Neural cell (in vitro differentiated cells): Measurements from ENCODE around the gene NNT. TPM values are rescaled to one million over a fixed set of nuclear protein-coding genes. Genes with fewer than 3 reads are reported as not detected.

Source experiments
- H2AFZ ChIP-seq: fragments of 200-600, 300-800 bp; sonication (generic), shearing (Covaris generic); 2 replicates; pipeline ENCODE4 v1.6.0; 2014; ENCODE audit warnings: low read depth, mild to moderate bottlenecking, antibody characterized with exemption, low read length, moderate library complexity
- H3F3A ChIP-seq: fragments of 200-600 bp; shearing (Covaris generic); 2 replicates; pipeline ENCODE4 v1.6.1; 2016; ENCODE audit warnings: mild to moderate bottlenecking, moderate library complexity, mixed read lengths, antibody characterized with exemption, low read length; ENCODE audit not compliant: insufficient read depth, poor library complexity, severe bottlenecking
- H3K27ac ChIP-seq: fragments of 200-600, 300-800 bp; sonication (generic), shearing (Covaris generic); 2 replicates; pipeline ENCODE4 v1.5.1; 2014; ENCODE audit warnings: mild to moderate bottlenecking, low read length, moderate library complexity
- H3K27me3 ChIP-seq: fragments of 300-800, 200-600 bp; sonication (generic), shearing (Covaris generic); 2 replicates; pipeline ENCODE4 v1.6.0; 2014; ENCODE audit warnings: mild to moderate bottlenecking, low read depth, low read length, moderate library complexity; ENCODE audit not compliant: insufficient read depth
- H3K36me3 ChIP-seq: fragments of 300-800, 200-600 bp; sonication (generic), shearing (Covaris generic); 2 replicates; pipeline ENCODE4 v1.5.1; 2014; ENCODE audit warnings: mild to moderate bottlenecking, antibody characterized with exemption, low read length, moderate library complexity; ENCODE audit not compliant: insufficient read depth
- H3K4me2 ChIP-seq: fragments of 300-800, 200-600 bp; sonication (generic), shearing (Covaris generic); 2 replicates; pipeline ENCODE4 v1.6.0; 2014; ENCODE audit warnings: mild to moderate bottlenecking, low read length
- H3K4me3 ChIP-seq: fragments of 300-800, 200-600 bp; sonication (generic), shearing (Covaris generic); 2 replicates; pipeline ENCODE4 v1.5.1; 2014; ENCODE audit warnings: mild to moderate bottlenecking, low read length, moderate library complexity
- H3K79me2 ChIP-seq: fragments of 200-600 bp; shearing (Covaris generic); replicated peaks from 2 replicates; pipeline ENCODE4 v1.6.0; 2014; ENCODE audit warnings: mild to moderate bottlenecking, low read length, moderate library complexity; ENCODE audit not compliant: insufficient read depth
- H3K9ac ChIP-seq: fragments of 300-800, 200-600 bp; sonication (generic), shearing (Covaris generic); 2 replicates; pipeline ENCODE4 v1.6.1; 2016; ENCODE audit warnings: mild to moderate bottlenecking, low read length, mixed read lengths
- H3K9me2 ChIP-seq: fragments of 200-600 bp; shearing (Covaris generic); 2 replicates; pipeline ENCODE4 v1.6.1; 2016; ENCODE audit warnings: mild to moderate bottlenecking, low read length, mixed read lengths; ENCODE audit not compliant: insufficient read depth
- H3K9me3 ChIP-seq: fragments of 200-600, 300-800 bp; sonication (generic), shearing (Covaris generic); 2 replicates; pipeline ENCODE4 v1.6.1; 2016; ENCODE audit warnings: mild to moderate bottlenecking, mixed run types, low read length, moderate library complexity, mixed read lengths
- H4K20me1 ChIP-seq: fragments of 200-600 bp; shearing (Covaris generic); 2 replicates; pipeline ENCODE4 v1.6.1; 2016; ENCODE audit warnings: mild to moderate bottlenecking, mixed run types; ENCODE audit not compliant: insufficient read depth
- EP300 ChIP-seq: fragments of 450-650 bp; conservative IDR thresholded peaks from 2 replicates; pipeline ENCODE4 v1.6.1; 2014; ENCODE audit warnings: antibody characterized with exemption, mild to moderate bottlenecking, moderate library complexity; ENCODE audit not compliant: poor library complexity, severe bottlenecking
- EZH2 ChIP-seq: fragments of 200-600, 300-800 bp; shearing (Covaris generic), sonication (generic); IDR thresholded peaks from 2 replicates; pipeline ENCODE4 v1.6.1; 2014; ENCODE audit warnings: antibody characterized with exemption, low read length, borderline replicate concordance, mild to moderate bottlenecking; ENCODE audit not compliant: insufficient read depth, poor library complexity, severe bottlenecking
- MXI1 ChIP-seq: fragments of 450-650 bp; conservative IDR thresholded peaks from 2 replicates; pipeline ENCODE4 v1.6.1; 2014; ENCODE audit warnings: antibody characterized with exemption, mild to moderate bottlenecking; ENCODE audit not compliant: poor library complexity, severe bottlenecking
- POLR2AphosphoS5 ChIP-seq: IDR thresholded peaks from 2 replicates; pipeline ENCODE4 v1.6.1; 2012
- RAD21 ChIP-seq: fragments of 450-650 bp; conservative IDR thresholded peaks from 2 replicates; pipeline ENCODE4 v1.6.1; 2014; ENCODE audit warnings: antibody characterized with exemption, mild to moderate bottlenecking, moderate library complexity
- SMC3 ChIP-seq: fragments of 450-650 bp; conservative IDR thresholded peaks from 2 replicates; pipeline ENCODE4 v1.6.1; 2014; ENCODE audit warnings: antibody characterized with exemption, mild to moderate bottlenecking, moderate library complexity; ENCODE audit not compliant: poor library complexity
- TAF1 ChIP-seq: IDR thresholded peaks from 2 replicates; pipeline ENCODE4 v1.6.1; 2012; ENCODE audit warnings: low read depth
- polyA plus RNA-seq: library from polyadenylated mRNA; depleted of rRNA; stranded (reverse); fragments of >200 nt; gene quantifications from 2 replicates; pipeline ENCODE4 v1.2.3, GENCODE V29; 2014
- TF ChIP-seq, protein P1 (sequence below): IDR thresholded peaks from 2 replicates; pipeline ENCODE4 v1.6.1; 2012; ENCODE audit warnings: borderline replicate concordance
- TF ChIP-seq, protein P2 (sequence below): fragments of 450-650 bp; IDR thresholded peaks from 2 replicates; pipeline ENCODE4 v1.5.1; 2014; ENCODE audit warnings: antibody characterized with exemption, mild to moderate bottlenecking, moderate library complexity; ENCODE audit not compliant: poor library complexity, severe bottlenecking

Gene NNT
- polyA plus RNA-seq, 1 donor from 2014 or later: 120 TPM

DNA sequence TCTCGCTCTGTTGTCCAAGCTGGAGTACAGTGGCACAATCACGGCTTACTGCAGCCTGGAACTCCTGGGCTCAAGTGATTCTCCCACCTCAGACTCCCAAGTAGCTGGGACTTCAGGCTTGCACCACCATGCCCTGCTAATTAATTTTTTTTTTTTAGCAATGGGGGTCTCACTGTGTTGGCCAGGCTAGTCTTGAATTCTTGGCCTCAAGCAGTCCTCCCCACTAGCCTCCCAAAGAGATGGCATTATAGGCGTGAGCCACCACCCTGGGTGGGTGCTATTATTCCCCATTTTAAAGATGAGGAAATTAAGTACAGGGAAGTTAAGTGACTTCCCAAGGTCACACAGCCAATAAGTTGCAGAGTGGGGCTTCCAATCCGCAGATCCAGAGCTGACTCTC is 1.7 kb downstream of the NNT start:
- no peaks in the 10 kb centered on the region for H3K27me3 ChIP-seq
- TF ChIP-seq RAD21: no peak
- no peak for TF ChIP-seq EZH2
- TF ChIP-seq POLR2AphosphoS5: no peak
- TF ChIP-seq, protein P1, sequence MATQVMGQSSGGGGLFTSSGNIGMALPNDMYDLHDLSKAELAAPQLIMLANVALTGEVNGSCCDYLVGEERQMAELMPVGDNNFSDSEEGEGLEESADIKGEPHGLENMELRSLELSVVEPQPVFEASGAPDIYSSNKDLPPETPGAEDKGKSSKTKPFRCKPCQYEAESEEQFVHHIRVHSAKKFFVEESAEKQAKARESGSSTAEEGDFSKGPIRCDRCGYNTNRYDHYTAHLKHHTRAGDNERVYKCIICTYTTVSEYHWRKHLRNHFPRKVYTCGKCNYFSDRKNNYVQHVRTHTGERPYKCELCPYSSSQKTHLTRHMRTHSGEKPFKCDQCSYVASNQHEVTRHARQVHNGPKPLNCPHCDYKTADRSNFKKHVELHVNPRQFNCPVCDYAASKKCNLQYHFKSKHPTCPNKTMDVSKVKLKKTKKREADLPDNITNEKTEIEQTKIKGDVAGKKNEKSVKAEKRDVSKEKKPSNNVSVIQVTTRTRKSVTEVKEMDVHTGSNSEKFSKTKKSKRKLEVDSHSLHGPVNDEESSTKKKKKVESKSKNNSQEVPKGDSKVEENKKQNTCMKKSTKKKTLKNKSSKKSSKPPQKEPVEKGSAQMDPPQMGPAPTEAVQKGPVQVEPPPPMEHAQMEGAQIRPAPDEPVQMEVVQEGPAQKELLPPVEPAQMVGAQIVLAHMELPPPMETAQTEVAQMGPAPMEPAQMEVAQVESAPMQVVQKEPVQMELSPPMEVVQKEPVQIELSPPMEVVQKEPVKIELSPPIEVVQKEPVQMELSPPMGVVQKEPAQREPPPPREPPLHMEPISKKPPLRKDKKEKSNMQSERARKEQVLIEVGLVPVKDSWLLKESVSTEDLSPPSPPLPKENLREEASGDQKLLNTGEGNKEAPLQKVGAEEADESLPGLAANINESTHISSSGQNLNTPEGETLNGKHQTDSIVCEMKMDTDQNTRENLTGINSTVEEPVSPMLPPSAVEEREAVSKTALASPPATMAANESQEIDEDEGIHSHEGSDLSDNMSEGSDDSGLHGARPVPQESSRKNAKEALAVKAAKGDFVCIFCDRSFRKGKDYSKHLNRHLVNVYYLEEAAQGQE: no peak
- TF ChIP-seq EP300: no peak
- no peak for TF ChIP-seq TAF1
- TF ChIP-seq, protein P2, sequence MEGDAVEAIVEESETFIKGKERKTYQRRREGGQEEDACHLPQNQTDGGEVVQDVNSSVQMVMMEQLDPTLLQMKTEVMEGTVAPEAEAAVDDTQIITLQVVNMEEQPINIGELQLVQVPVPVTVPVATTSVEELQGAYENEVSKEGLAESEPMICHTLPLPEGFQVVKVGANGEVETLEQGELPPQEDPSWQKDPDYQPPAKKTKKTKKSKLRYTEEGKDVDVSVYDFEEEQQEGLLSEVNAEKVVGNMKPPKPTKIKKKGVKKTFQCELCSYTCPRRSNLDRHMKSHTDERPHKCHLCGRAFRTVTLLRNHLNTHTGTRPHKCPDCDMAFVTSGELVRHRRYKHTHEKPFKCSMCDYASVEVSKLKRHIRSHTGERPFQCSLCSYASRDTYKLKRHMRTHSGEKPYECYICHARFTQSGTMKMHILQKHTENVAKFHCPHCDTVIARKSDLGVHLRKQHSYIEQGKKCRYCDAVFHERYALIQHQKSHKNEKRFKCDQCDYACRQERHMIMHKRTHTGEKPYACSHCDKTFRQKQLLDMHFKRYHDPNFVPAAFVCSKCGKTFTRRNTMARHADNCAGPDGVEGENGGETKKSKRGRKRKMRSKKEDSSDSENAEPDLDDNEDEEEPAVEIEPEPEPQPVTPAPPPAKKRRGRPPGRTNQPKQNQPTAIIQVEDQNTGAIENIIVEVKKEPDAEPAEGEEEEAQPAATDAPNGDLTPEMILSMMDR: no peak
- no peak for TF ChIP-seq SMC3
- TF ChIP-seq MXI1: no peak
- no peak overlapping the region for H3K4me2 ChIP-seq
- H4K20me1 ChIP-seq: no peaks in the 10 kb centered on the region
- H3K4me3 ChIP-seq: peak overlapping the region; percentile 71
- no peak overlapping the region for H2AFZ ChIP-seq
- no peak overlapping the region for H3K9ac ChIP-seq
- peaks cover 4% of the 10 kb centered on the region for H3K79me2 ChIP-seq
- no peaks in the 10 kb centered on the region for H3K9me3 ChIP-seq
- no peak overlapping the region for H3K27ac ChIP-seq
- H3F3A ChIP-seq: no peaks in the 10 kb centered on the region
- peaks cover 4% of the 10 kb centered on the region for H3K36me3 ChIP-seq
- no peaks in the 10 kb centered on the region for H3K9me2 ChIP-seq

DNA sequence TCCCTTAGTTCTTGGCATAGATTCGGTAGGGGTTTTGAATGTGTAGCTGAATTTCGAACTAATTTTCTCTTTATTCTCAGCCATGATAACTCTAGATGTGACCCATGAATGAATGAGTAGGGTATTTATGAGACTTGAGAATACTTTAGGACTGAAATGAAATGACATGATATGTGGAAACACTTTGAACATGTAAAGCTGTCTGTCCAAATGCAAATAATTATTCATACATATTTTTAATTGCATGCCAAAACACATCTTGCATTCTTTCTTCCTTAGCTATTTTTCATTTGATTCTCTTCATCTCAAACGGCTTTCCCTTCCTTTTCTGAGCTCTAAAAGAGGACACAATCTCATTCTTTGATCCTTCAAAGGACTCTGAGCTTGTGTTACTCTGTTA is 3.4 kb downstream of the NNT start:
- Histone ChIP-seq H3K79me2 (peaks cover 4% of the 10 kb centered on the region), H3K4me3 (no peak overlapping the region), H3K9me2 (no peaks in the 10 kb centered on the region), H2AFZ (no peak overlapping the region), H3F3A (no peaks in the 10 kb centered on the region), H3K27me3 (no peaks in the 10 kb centered on the region), H3K4me2 (no peak overlapping the region), H3K36me3 (peaks cover 13% of the 10 kb centered on the region), H3K27ac (no peak overlapping the region), H3K9me3 (no peaks in the 10 kb centered on the region), H3K9ac (no peak overlapping the region), H4K20me1 (no peaks in the 10 kb centered on the region)
- TF ChIP-seq POLR2AphosphoS5 (no peak), SMC3 (no peak), EP300 (no peak), EZH2 (no peak)
- TF ChIP-seq, protein P1: no peak
